Medulla oblongata (tissue), 1 donor: ENCODE data around the gene MRPS22.
"Not testable (repeated sequence)": the region's sequence is repeated elsewhere in the genome, so short reads cannot be mapped to it uniquely, and the experiment has no call there.

Experiments used
- DNase-seq: peaks from one replicate; pipeline ENCODE4 v3.0.0-alpha.2; 2015; ENCODE audit errors: extremely low spot score

Gene MRPS22

GRCh38 chr3:139394116-139394515 lies 50.3 kb downstream of the MRPS22 start:
- no peak for DNase-seq

GRCh38 chr3:139396707-139397106 lies 52.9 kb downstream of the MRPS22 start:
- no peak for DNase-seq

DNA sequence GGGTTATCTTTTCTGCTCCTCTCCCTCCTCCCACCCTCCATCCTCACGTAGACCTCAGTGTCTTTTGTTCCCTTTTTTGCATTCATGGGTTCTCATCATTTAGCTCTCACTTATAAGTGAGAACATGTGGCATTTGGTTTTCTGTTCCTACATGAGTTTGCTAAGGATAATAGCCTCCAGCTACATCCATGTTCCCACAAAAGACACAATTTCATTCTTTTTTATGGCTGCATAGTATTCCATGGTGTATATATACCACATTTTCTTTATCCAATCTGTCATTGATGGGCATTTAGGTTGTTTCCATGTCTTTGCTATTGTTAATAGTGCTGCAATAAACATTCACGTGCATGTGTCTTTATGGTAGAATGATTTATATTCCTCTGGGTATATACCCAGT lies 57.3 kb downstream of the MRPS22 start:
- DNase-seq: not testable (repeated sequence)
